ENCODE measurements around the gene DHODH. TPM values are rescaled to one million over a fixed set of nuclear protein-coding genes. Genes with fewer than 3 reads are reported as not detected.
"Not testable (repeated sequence)": the region's sequence is repeated elsewhere in the genome, so short reads cannot be mapped to it uniquely, and the experiment has no call there.

The DHODH gene
- total and polyA plus RNA-seq, 2 of the 13 experiments (the other 11 are each of a cell fraction or from before 2014, with no cell fraction given): 10.7 to 16.4 TPM

- TF ChIP-seq RCOR2 (CRISPR knock-in tag; IDR thresholded peaks at IDR 0.05) (peak; percentile 34; the same call in 1 of the 2 replicates), BCL6 (CRISPR knock-in tag; IDR thresholded peaks at IDR 0.05) (peak; percentile 84), IRF2 (CRISPR knock-in tag; IDR thresholded peaks at IDR 0.05) (peak; percentile 28), RXRB (CRISPR knock-in tag; IDR thresholded peaks at IDR 0.05; ENCODE audit: borderline replicate concordance) (peak; percentile 77; the same call in 1 of the 2 replicates), TGIF2 (CRISPR knock-in tag; IDR thresholded peaks at IDR 0.05) (0 out of 2 replicates have a peak, but pooled peaks have one; percentile 41), HNF1A (CRISPR knock-in tag; IDR thresholded peaks at IDR 0.05; ENCODE audit: borderline replicate concordance) (peak; percentile 41; the same call in 1 of the 2 replicates), EP300 (IDR thresholded peaks at IDR 0.05; ENCODE audit: low read depth in 2 of 2, low read length in 2 of 2) (peak in 1 of 2 experiments; percentile 87; a peak in 2 of 4 replicates), EP300 (CRISPR knock-in tag; IDR thresholded peaks at IDR 0.05; ENCODE audit: borderline replicate concordance) (peak; percentile 68; the same call in 1 of the 2 replicates), MXD4 (CRISPR knock-in tag; IDR thresholded peaks at IDR 0.05) (0 out of 2 replicates have a peak, but pooled peaks have one; percentile 14), NR2F1 (CRISPR knock-in tag; IDR thresholded peaks at IDR 0.05) (peak in 1 of 2 experiments; percentile 29; a peak in 1 of 4 replicates), RARA (CRISPR knock-in tag; IDR thresholded peaks at IDR 0.05) (peak; percentile 69), KMT2B (CRISPR knock-in tag; IDR thresholded peaks at IDR 0.05) (0 out of 2 replicates have a peak, but pooled peaks have one; percentile 15), ZNF34 (CRISPR knock-in tag; IDR thresholded peaks at IDR 0.05; ENCODE audit: borderline replicate concordance) (0 out of 2 replicates have a peak, but pooled peaks have one; percentile 51), CEBPB (IDR thresholded peaks at IDR 0.05; ENCODE audit: borderline replicate concordance, low read depth, low read length) (peak; percentile 76)
- TF ChIP-seq, protein P1, sequence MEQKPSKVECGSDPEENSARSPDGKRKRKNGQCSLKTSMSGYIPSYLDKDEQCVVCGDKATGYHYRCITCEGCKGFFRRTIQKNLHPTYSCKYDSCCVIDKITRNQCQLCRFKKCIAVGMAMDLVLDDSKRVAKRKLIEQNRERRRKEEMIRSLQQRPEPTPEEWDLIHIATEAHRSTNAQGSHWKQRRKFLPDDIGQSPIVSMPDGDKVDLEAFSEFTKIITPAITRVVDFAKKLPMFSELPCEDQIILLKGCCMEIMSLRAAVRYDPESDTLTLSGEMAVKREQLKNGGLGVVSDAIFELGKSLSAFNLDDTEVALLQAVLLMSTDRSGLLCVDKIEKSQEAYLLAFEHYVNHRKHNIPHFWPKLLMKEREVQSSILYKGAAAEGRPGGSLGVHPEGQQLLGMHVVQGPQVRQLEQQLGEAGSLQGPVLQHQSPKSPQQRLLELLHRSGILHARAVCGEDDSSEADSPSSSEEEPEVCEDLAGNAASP (CRISPR knock-in tag; IDR thresholded peaks at IDR 0.05; ENCODE audit: borderline replicate concordance): peak; percentile 75; the same call in 1 of the 2 replicates
- TF ChIP-seq HNF1A (IDR thresholded peaks at IDR 0.05; ENCODE audit: low read depth): not testable (repeated sequence)
- TF ChIP-seq, protein P2, sequence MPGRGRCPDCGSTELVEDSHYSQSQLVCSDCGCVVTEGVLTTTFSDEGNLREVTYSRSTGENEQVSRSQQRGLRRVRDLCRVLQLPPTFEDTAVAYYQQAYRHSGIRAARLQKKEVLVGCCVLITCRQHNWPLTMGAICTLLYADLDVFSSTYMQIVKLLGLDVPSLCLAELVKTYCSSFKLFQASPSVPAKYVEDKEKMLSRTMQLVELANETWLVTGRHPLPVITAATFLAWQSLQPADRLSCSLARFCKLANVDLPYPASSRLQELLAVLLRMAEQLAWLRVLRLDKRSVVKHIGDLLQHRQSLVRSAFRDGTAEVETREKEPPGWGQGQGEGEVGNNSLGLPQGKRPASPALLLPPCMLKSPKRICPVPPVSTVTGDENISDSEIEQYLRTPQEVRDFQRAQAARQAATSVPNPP (CRISPR knock-in tag; IDR thresholded peaks at IDR 0.05): 0 out of 2 replicates have a peak, but pooled peaks have one; percentile 55
- TF ChIP-seq, protein P3, sequence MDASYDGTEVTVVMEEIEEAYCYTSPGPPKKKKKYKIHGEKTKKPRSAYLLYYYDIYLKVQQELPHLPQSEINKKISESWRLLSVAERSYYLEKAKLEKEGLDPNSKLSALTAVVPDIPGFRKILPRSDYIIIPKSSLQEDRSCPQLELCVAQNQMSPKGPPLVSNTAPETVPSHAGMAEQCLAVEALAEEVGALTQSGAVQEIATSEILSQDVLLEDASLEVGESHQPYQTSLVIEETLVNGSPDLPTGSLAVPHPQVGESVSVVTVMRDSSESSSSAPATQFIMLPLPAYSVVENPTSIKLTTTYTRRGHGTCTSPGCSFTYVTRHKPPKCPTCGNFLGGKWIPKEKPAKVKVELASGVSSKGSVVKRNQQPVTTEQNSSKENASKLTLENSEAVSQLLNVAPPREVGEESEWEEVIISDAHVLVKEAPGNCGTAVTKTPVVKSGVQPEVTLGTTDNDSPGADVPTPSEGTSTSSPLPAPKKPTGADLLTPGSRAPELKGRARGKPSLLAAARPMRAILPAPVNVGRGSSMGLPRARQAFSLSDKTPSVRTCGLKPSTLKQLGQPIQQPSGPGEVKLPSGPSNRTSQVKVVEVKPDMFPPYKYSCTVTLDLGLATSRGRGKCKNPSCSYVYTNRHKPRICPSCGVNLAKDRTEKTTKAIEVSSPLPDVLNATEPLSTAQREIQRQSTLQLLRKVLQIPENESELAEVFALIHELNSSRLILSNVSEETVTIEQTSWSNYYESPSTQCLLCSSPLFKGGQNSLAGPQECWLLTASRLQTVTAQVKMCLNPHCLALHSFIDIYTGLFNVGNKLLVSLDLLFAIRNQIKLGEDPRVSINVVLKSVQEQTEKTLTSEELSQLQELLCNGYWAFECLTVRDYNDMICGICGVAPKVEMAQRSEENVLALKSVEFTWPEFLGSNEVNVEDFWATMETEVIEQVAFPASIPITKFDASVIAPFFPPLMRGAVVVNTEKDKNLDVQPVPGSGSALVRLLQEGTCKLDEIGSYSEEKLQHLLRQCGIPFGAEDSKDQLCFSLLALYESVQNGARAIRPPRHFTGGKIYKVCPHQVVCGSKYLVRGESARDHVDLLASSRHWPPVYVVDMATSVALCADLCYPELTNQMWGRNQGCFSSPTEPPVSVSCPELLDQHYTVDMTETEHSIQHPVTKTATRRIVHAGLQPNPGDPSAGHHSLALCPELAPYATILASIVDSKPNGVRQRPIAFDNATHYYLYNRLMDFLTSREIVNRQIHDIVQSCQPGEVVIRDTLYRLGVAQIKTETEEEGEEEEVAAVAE (CRISPR knock-in tag; IDR thresholded peaks at IDR 0.05; ENCODE audit: borderline replicate concordance): peak; percentile 60; the same call in 1 of the 2 replicates
These were observed 45.8 kb downstream of the DHODH start, which contains the start of gene HP (continued) for GRCh38 chr16:72054254-72054847.
